ENCODE measurements around the gene FLOT1. TPM values are rescaled to one million over a fixed set of nuclear protein-coding genes. Genes with fewer than 3 reads are reported as not detected.
A peak's percentile ranks its signal among the peaks of the same experiment; 100 is the strongest.

The FLOT1 gene
- total RNA-seq, 2 donors from 2014 or later = 293 to 319 TPM

DNA sequence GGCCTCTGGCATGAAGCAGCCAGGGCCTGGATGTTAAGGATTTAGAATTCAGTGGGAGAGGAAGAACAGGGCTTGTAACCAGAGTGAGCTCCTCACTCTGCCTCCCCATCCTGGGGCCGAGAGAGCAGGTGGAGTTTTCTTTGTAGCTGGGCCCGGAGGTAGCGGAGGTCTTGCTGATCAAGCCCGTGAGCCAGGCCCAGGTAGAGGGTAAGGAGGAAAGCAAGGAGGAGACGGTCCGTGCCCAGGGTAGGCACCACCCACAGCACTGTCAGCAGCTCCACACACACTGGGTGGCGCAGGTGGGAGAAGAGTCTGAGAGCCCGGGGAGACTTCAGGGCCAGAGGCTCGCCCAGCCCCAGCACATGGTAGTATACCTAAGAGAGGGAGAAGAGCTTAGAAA lies 53.9 kb downstream of the FLOT1 start:
- no peak for DNase-seq

DNA sequence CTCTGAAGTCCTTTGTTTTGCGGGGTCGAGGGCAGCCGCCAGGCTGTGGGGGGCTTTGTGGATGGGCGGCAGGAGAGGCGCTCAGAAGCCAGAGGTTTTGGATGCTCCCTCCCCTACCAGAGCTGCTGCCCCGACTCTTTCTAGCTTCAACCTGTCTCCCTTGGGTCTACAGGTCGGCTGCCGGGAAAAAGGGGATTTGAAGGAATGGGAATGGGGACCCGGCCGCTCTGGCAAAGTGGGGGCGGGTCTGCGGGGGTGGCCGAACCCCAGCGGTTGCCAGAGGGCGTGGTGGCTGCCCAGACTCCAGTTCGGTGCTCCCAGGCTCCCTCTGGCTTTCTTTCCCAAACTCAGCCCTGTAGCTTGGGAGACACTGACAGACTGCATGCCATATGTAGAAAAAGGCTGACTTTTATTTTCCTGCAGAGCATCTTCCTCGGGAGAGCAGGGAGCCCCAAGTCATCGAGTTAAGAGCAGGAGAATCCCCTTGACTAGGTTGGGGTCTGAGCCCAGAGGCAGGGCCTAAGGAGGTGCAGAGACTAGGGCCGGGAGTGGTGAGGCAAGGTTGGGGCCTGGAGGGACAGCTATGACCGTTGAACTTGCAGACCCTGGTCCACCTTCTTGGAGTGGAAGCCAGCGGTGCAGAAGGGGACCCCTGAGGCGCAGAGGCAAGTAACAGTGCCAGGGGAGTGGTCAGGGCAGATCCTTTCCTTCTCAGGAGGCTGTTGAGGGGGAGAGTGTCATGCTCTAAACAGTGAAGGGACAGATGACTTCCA lies 54.6 kb downstream of the FLOT1 start:
- H3K36me3 Mint-ChIP-seq (ENCODE audit: insufficient read depth in 2 of 2) = peaks cover 25 to 29% of the 10 kb centered on the region in 2 donors
- no peak for ATAC-seq (replicated peaks in 1 of 2)

More for the DNA sequence above, 53.9 kb downstream of the FLOT1 start:
- Mint-ChIP-seq H3K4me1 (ENCODE audit: low read depth) (peaks cover 41% of the 10 kb centered on the region), H3K4me3 (peak overlapping the region; percentile 96 to 98), H3K27me3 (ENCODE audit: low read depth) (no peaks in the 10 kb centered on the region), H3K27ac (no peak overlapping the region), H3K36me3 (ENCODE audit: insufficient read depth in 2 of 2) (peaks cover 22 to 26% of the 10 kb centered on the region in 2 donors), H3K9me3 (no peaks in the 10 kb centered on the region)
- ATAC-seq (replicated peaks in 1 of 2) = no peak

DNA sequence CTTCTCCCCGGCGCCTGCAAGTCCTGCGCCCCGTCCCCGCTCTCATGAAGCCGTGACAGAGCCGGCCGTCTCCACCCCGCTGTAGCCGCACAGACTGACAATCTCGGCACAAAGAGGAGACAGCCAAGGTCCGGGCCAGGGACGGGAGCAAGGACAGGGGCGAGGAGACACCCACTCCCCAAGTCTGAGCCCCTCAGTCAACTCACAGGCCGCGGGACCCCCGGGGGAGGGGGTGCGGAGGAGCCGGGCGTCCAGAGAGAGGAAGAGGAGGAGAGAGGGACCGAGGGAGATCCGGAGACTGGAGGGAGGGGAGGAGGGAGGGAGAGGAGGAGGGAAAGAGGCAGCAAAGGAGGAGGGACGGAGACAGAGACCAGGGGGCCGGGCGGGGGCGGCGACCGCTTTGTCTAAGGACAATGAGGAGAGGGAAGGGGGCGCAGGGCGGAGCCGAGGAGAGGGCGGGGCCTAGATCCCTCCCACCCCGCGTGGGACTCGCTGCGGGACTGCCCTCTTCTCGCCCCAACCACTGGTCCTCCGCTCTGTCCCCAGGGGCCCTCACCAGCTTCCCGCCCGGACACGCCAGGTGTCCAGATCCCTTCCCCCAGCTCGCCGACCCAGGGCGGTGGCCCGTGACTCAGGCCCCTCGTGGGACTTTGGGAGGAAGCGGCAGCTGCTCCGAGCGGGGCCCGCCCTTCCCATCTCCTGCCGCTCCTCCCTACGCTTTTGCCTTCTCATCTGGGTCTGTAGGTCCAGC lies 55.4 kb downstream of the FLOT1 start:
- Mint-ChIP-seq H3K4me1 (ENCODE audit: low read depth) (peaks cover 41% of the 10 kb centered on the region), H3K27me3 (ENCODE audit: low read depth) (no peaks in the 10 kb centered on the region), H3K4me3 (peak overlapping the region; percentile 96 to 98), H3K27ac (peak overlapping the region; percentile 68), H3K9me3 (no peaks in the 10 kb centered on the region), H3K36me3 (ENCODE audit: insufficient read depth in 2 of 2) (peaks cover 29 to 33% of the 10 kb centered on the region in 2 donors)
- ATAC-seq (replicated peaks in 1 of 2) (peak; percentile 37 to 42), DNase-seq (peak; percentile 81 to 86)

More for the DNA sequence above, 54.6 kb downstream of the FLOT1 start:
- no peak for DNase-seq
- Mint-ChIP-seq H3K4me1 (ENCODE audit: low read depth) (peaks cover 41% of the 10 kb centered on the region), H3K27ac (peak overlapping the region; percentile 63), H3K27me3 (ENCODE audit: low read depth) (no peaks in the 10 kb centered on the region), H3K4me3 (peak overlapping the region; percentile 96 to 98), H3K9me3 (no peaks in the 10 kb centered on the region)

DNA sequence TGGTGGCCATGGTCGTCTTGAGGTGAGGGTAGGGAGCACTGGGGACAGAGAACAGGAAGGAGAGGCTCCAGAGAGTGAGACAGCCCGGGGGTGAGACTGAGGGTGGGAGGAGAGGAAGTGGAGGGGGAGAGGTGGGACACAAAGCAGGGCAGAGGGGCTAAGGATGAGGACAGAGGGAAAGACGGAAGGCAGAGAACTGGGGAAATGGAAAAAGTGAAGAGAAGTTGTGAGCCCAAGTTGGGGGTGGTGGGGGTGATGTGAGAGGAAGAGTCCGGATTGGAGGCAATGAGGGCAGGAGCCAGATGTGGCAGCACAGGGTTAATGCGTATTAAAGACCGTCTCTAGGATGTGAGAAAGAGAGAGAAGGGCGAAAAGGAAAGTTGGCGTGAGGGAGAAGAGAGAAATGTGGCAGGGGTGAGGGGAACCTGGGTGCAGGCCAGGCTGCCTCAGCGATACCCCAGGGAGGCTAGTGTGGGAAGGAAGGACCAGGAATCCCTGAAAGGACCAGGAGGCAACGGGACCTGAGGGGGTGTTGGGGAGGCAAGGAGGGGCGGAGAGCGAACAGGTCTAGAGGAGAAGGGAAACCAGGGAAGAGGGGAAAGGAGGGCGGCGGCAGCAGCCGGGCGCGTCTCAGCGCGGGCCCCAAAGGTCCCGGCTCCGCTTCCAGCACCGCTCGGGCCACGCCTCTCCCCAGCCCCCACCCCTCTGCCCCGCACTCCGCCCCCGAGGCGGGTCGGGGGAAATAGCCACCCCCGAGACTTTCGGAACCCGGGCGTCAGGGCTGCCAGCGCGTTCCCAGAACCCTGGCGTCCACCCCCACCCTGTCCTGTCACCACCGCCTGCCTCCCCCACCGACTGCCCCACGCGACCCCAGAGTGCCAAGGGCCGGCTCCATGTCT lies 56.2 kb downstream of the FLOT1 start, which contains the start of gene PPP1R18:
Gene PPP1R18, minus strand, starts transcription at position 637 of the 899 bp plus-strand sequence. Its CDS starts 627 bp downstream, at position 10.
- Mint-ChIP-seq H3K9me3 (no peaks in the 10 kb centered on the region), H3K27me3 (ENCODE audit: low read depth) (no peaks in the 10 kb centered on the region), H3K36me3 (ENCODE audit: insufficient read depth in 2 of 2) (peaks cover 33 to 39% of the 10 kb centered on the region in 2 donors), H3K4me3 (peak within 1 kb of the TSS; percentile 96 to 98), H3K4me1 (ENCODE audit: low read depth) (peaks cover 40% of the 10 kb centered on the region), H3K27ac (peak within 1 kb of the TSS; percentile 95)
- ATAC-seq (replicated peaks in 1 of 2) = peak; percentile 44 to 56
- peak; percentile 86 to 87 for DNase-seq

DNA sequence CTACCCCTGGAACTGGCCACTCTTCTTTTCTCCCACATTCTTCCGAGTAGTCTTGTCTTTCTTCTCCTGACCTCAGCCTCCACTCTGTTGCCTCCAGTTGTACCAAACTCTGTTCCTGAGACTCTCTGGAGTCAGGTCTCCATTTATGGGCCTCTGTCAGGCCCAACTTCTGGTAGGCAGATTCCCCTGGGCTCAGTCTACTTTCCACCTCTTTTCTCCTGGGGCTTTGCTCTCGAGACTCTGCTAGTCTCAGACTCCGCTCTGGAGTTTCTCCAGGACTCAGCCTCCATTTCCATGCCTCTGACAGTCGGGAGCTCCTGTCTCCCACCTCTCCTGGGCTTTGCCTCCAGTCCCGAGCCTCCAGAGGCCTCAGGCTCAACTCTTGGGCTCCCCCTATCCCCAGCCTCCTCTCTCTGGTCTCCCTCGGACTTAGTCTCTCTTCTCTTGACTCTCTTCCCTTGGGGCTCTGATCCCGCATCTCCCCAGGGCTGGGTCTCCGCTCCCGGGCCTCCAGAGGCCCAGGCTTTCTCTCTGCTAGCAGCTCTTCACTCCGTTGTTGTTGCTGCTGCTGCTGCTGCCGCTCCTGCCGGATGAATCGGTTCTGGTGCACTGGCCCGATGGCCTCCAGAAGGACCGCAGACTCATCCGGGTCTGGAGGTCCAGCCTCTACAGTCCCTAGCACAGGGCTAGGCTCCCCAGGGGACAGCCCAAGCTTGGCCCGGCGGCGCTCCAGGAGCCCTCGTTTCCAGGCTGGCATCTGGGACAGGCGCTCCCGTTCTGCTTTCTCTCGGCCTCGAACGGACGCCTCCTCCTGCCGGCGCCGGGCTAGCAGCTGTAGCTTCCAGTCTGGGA lies 57.1 kb downstream of the FLOT1 start:
- peaks cover 42% of the 10 kb centered on the region for H3K4me1 Mint-ChIP-seq (ENCODE audit: low read depth)
- ATAC-seq (replicated peaks in 1 of 2) (no peak), DNase-seq (peak; percentile 42 to 48)
- H3K27me3 Mint-ChIP-seq (ENCODE audit: low read depth) = no peaks in the 10 kb centered on the region
- H3K4me3 Mint-ChIP-seq = peak overlapping the region; percentile 96 to 98
- H3K36me3 Mint-ChIP-seq (ENCODE audit: insufficient read depth in 2 of 2) = peaks cover 36 to 47% of the 10 kb centered on the region in 2 donors
- H3K27ac Mint-ChIP-seq = peak overlapping the region; percentile 95
- H3K9me3 Mint-ChIP-seq = no peaks in the 10 kb centered on the region

DNA sequence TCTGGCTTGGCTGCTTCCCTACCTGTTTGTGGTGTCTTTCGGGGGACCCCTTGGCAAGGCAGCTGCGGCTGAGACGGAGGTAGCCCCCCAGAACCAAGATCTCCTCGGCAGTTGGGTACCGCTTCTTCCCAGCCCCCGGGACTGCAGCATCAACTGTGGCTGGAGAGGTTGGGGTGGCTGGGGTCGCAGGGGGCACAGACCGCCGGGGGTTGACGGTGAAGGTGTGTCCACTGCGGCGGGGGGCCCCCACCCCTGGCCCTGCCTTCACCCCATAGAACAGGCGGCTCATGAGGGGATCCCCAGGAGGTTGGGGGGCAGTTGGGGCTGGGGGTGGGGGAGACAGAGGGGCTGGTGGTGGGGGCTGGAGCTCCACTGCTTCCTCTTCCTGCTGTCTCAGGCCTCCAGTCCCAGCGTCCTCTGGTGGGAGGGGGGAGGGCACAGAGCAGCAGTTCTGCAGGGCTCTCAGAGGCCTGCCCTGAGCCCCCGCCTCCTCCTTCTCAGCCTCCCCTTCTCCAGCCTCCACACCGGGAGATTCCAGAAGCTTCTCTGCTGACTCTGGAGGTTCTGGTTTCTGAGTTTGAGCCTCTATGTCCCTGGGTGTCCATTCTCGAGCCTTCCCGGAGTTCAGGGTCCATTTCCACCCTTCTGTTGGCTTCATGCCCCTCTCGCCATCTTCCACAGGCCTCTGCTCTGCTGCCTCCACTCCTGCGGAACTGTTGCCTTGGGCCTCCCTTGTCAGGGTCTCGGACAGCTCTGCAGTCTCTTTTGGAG lies 57.9 kb downstream of the FLOT1 start:
- H3K27me3 Mint-ChIP-seq (ENCODE audit: low read depth) = no peaks in the 10 kb centered on the region
- H3K4me1 Mint-ChIP-seq (ENCODE audit: low read depth) = peaks cover 42% of the 10 kb centered on the region
- H3K27ac Mint-ChIP-seq = peak overlapping the region; percentile 95
- DNase-seq (peak; percentile 62 to 69), ATAC-seq (replicated peaks in 1 of 2) (no peak)
- peak overlapping the region; percentile 96 to 98 for H3K4me3 Mint-ChIP-seq
- no peaks in the 10 kb centered on the region for H3K9me3 Mint-ChIP-seq
- H3K36me3 Mint-ChIP-seq (ENCODE audit: insufficient read depth in 2 of 2) = peaks cover 38 to 52% of the 10 kb centered on the region in 2 donors

DNA sequence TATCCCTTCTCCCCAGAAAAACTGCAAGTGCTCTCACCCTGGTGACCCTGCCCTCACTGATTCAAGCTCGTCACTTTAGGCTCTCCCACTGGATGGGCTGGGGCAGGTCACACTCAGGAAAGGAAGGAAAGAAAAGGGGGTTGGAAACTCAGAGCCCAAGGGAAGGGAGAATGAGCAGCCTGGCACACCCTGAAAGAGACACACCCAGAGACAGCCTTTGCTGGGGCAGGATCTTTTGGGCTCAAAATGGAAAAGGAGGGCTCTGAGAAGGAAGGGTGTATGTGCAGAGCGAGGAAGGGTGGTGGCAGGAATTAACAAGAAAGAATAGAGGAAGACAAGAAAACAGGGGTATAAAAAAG lies 58.5 kb downstream of the FLOT1 start:
- DNase-seq = no peak
- Mint-ChIP-seq H3K4me1 (ENCODE audit: low read depth) (peaks cover 42% of the 10 kb centered on the region), H3K36me3 (ENCODE audit: insufficient read depth in 2 of 2) (peaks cover 39 to 56% of the 10 kb centered on the region in 2 donors), H3K27me3 (ENCODE audit: low read depth) (no peaks in the 10 kb centered on the region), H3K4me3 (peak overlapping the region; percentile 96 to 98), H3K27ac (peak overlapping the region; percentile 72), H3K9me3 (no peaks in the 10 kb centered on the region)
- ATAC-seq (replicated peaks in 1 of 2) = no peak

DNA sequence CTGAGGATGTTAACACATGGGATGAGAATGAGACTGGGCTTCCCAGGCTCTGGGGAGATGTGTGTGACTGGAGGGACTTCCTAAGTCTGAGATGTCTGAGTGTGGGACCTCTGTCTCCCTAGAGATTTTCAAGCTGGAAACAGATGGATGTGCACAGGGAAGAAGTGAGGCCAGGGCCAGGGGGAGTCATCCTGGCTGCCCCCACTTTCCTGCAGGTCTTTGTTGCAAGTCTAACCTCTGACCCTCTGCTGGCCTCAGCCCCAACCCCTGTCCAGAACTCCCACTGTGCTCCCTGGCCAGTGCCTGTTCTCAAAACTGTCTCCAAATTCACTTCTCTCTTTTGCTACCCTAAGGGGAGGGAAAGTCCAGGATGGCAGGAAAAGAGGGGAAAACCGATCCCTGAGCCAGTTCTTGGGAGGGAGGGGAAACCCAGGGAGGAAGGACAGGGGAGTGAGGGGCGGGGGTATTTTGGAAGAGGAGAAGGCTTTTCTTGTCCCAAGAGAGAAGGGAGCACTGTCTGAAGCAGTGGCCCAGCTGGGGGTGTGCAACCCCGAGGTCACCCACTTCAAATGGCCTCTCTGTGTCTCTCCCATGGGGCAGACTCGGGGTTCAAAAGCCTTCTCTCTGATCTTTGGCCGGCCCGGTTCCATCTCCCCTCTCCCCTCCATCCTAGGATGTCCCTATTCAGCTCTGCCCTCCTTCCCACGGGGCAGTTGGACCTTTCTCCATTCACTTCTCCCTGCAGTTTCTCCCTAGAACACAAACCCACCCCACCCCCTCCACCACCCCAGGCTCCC lies 59.1 kb downstream of the FLOT1 start:
- DNase-seq (no peak), ATAC-seq (replicated peaks in 1 of 2) (no peak)
- peak overlapping the region; percentile 96 to 98 for H3K4me3 Mint-ChIP-seq
- H3K27ac Mint-ChIP-seq = peak overlapping the region; percentile 72
- H3K9me3 Mint-ChIP-seq = no peaks in the 10 kb centered on the region
- peaks cover 42% of the 10 kb centered on the region for H3K4me1 Mint-ChIP-seq (ENCODE audit: low read depth)
- peaks cover 40 to 60% of the 10 kb centered on the region in 2 donors for H3K36me3 Mint-ChIP-seq (ENCODE audit: insufficient read depth in 2 of 2)
- no peaks in the 10 kb centered on the region for H3K27me3 Mint-ChIP-seq (ENCODE audit: low read depth)

DNA sequence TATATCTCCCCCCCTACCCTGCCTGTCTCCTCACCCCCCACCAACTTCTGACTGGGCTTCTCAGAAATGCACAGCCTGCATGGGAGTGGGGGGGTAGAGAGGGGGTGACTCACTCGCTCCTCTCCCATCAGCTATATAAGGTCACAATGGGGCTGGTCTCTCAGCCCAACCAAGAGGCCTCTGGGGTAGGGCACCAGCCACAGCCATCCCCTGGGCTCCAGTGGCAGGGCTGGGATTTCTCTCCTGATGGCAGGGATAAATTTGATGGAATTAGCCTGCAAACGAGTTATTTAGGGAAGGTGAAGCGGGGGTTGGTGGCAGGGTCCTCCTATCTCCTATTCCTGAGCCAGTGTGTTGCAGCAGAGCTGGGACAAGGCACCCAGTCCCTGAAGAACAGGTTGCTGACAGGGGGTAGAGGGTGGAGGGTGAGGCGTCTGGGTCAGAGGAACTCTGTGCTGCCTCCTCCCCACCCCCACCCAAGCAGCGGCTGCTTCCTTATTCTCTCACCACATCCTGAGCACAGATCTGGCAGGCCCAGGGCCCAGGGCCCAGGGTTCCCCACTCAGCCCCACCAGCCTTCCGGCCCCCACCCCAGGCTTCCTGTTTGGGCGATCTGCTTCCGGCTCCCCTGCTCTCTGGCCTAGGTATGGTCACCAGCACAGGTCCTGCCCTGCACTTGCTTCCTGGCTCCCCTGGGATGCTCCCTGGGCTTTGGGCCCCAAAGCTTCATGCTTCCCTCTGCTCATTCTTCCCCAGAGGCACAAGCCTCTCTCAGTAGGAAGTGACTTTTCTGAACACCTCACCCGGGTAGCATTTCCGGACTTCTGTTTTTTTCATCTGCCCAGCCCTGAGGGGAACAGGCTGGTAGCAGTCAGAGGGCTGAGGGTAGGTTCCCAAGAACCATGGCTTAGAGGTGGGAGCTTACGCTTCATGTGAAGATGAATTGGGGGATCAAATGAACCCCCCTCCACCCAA lies 60.1 kb downstream of the FLOT1 start:
- Mint-ChIP-seq H3K4me1 (ENCODE audit: low read depth) (peaks cover 33% of the 10 kb centered on the region), H3K27ac (peak overlapping the region; percentile 94), H3K4me3 (peak overlapping the region; percentile 96 to 98), H3K27me3 (ENCODE audit: low read depth) (no peaks in the 10 kb centered on the region), H3K36me3 (ENCODE audit: insufficient read depth in 2 of 2) (peaks cover 40 to 62% of the 10 kb centered on the region in 2 donors), H3K9me3 (no peaks in the 10 kb centered on the region)
- peak; percentile 69 to 75 for ATAC-seq (replicated peaks in 1 of 2)
- DNase-seq = peak; percentile 90

DNA sequence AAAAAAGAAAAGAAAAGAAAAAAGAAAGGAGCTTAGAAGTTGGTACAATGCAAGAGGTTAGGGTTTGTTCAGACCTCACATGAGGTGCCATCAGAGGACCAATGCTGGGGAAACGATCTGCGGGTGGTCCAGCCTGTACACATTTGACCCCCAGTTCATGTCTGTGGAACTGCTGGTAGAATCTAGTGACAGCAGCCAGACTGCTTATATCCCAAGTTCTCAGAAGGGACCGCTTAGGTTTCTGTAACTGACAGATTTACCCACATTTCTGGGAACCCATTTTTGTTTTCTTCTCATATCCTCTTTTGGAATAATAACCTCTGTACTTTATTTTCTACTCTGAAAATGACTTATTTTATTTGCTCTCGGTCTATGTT lies 60.7 kb downstream of the FLOT1 start:
- peaks cover 33% of the 10 kb centered on the region for H3K4me1 Mint-ChIP-seq (ENCODE audit: low read depth)
- H3K27me3 Mint-ChIP-seq (ENCODE audit: low read depth) = no peaks in the 10 kb centered on the region
- peak in 1 of 2 donors; percentile 27 for DNase-seq
- peak overlapping the region; percentile 94 for H3K27ac Mint-ChIP-seq
- ATAC-seq (replicated peaks in 1 of 2) = peak in 1 of 2 donors; percentile 1
- H3K4me3 Mint-ChIP-seq = peak overlapping the region; percentile 96 to 98
- H3K36me3 Mint-ChIP-seq (ENCODE audit: insufficient read depth in 2 of 2) = peaks cover 40 to 60% of the 10 kb centered on the region in 2 donors
- no peaks in the 10 kb centered on the region for H3K9me3 Mint-ChIP-seq

Measured in activated T-cell treated with anti-CD3 and anti-CD28 coated beads, Interleukin-2, amount 50 U/mL, for 72 hours (primary cell).